ENCODE measurements around the gene ZNF853.
A peak's percentile ranks its signal among the peaks of the same experiment; 100 is the strongest.
"Not testable (repeated sequence)": the region's sequence is repeated elsewhere in the genome, so short reads cannot be mapped to it uniquely, and the experiment has no call there.

Gene ZNF853

DNA sequence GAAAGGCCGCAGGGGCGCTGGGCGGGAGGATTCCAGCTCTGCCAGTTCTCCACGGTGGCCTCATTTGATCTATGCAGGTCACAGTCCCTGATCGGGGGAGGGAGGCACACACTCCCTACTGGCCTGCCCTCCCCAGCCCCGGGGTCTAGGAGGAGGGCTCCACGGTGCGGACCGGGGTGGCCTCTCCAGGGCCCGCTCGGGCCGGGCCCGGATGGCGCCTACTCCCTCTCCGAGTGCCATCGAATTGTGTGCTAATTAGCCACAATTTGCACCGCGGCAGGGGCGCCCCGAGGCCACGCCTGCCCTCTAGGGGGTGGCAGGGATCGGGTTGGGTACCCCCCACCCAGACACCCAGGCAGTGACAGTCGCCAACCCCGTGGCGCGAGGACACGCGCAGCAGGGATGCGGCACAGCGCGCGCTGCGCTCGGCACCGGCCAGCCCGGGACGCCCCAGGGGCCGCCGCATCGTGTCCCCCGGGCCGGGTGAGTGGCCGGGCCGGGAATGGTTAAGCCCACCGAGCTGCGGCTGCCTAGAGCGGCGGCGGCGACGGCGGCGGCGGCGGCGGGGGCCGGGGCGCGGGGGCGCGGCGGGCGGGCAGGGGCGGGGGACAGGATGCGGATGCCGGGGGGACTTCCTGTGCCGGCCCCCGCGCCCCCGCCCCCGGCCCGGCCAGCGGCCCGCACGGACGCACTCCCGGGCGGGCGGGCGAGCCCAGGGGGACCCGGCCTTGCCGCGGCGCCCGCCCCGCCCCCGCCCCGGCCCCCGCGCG, at the start of gene ZNF853:
Gene ZNF853 (plus strand): TSS at position 658 of the 770 bp plus-strand sequence. CDS start 565 bp downstream, outside the sequence.
- no peak for DNase-seq (ENCODE audit: low spot score)

DNA sequence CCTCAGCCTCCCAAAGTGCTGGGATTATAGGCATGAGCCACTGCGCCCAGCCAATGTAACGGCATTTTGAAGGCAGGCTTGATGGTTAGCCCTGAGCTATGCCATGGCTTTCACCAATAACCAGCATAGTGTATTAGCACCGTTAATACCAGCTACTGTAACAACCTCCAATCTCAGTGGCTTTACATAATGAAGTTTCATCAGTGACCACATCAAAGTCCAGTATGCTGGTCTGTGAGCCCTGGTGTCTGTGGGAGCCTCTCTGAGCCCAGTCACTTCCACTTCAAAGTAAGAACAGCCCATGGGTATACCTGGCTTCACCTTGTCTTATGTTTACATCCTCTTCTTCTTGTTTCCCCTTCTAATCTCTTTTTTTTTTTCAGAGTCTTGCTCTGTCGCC, 49.8 kb upstream of the ZNF853 start:
- DNase-seq (ENCODE audit: low spot score), result no peak

DNA sequence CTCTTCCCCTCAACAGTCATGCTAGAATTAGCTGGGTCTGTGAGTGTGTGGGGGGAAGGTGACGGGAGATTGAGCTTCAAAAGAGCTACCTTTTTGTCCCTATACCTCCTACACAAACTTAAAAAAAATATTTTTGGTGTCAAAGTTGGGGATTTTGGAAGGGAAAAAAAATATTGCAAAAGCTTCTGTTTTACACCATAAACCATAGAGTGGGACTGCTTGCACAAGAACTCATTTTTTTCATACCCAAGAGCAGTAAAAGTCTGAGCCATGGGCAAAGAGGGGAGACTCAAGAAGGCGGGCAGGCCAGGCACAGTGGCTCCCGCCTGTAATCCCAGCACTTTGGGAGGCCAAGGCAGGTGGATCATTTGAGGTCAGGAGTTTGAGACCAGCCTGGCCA, 47.5 kb upstream of the ZNF853 start:
- no peak for DNase-seq (ENCODE audit: low spot score)

DNA sequence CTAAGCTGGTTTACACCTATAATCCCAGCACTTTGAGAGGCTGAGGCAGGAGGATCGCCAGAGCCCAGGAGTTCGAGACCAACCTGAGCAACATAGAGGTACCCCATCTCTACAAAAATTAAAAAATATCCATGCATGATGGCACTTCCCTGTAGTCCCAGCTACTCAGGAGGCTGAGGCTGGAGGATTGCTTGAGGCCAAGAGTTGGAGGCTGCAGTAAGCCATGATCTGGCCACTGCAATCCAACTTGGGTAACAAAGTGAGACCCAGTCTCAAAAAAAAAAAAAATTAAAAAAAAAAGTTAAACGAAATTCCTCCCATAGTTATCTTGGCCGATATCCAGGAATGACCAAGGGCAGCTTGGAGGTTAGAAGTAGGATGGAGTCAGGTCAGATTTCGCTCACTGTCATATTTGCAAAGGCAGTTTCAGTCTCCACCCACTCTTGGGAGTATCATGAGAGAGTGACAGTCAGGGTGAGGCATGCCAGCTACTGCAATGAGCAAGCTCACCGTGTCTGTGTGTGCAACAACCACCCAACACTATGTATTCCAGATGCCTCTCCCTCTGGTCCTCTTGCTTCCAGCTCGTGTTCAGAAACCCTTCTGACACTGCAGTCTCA, 44.1 kb upstream of the ZNF853 start:
- no peak for DNase-seq (ENCODE audit: low spot score)

DNA sequence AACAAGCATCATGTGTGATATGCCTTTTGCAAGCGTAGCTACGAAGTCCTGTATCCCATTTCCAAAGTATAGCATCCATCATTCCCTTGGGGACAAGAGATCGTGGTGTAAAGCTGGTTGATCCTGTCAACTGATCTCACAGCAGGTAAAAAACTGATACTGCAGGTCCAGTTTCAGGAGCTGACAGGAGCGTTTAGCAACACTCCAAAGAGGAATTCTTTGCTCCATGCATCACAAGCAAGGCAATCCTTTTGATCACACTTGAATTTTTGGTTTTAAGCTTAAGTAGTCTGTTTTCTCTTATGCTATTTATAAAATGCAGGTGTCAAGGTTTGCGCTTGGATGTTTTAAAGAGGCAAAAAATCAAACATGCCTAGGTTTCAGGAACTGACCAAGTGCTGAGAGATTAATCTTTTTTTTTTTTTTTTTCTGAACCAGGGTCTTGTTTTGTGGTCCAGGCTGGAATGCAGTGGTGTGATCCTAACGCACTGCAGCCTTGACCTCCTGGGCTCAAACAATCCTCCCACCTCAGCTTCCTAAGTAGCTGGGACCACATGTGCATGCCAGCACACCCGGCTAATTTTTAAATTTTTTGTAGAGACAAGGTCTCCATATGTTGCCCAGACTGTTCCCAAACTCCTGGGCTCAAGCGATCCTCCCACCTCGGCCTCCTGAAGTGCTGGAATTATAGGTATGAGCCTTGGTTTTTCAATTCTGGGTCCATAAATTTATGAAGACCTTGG, 40.0 kb upstream of the ZNF853 start:
- DNase-seq (ENCODE audit: low spot score), result no peak

DNA sequence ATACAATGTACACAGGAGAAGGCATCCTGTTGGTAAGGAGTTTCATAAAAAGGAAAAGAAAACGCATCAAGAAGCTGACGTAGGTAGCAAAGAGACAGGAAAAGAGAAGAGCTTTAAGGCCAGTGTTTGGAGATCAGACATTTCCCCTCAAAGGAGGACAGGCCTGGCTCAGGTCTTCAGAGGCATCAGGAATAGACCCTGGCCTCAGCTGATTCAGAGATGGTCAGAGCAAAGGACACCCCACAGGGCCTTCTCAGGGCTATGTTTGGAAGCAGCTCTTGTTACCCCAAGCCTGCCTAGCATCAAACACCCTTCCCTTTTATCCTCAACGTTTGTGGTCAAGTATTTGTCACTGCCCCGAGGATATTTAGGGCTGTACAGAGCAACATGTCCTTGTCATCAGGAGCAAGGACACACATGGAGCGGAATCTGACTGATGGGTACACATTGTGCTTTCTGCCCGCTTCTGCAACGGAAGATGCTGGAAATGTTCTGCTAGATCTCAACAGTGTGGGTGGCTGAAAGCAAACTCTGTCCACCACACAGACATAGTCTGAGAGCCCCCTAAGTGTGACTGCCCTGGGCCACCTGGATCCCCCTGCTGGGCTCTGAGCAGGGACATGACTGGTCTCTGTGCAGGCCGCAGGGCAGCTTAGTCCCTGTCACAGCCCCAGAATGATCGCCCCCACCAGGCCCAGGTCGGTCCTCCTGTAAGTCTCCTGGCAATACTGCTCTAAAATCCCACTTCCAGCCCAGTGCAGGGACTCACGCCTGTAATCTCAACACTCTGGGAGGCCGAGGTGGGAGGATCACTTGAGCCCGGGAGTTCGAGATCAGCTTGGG, 39.2 kb upstream of the ZNF853 start:
- no peak for DNase-seq (ENCODE audit: low spot score)

DNA sequence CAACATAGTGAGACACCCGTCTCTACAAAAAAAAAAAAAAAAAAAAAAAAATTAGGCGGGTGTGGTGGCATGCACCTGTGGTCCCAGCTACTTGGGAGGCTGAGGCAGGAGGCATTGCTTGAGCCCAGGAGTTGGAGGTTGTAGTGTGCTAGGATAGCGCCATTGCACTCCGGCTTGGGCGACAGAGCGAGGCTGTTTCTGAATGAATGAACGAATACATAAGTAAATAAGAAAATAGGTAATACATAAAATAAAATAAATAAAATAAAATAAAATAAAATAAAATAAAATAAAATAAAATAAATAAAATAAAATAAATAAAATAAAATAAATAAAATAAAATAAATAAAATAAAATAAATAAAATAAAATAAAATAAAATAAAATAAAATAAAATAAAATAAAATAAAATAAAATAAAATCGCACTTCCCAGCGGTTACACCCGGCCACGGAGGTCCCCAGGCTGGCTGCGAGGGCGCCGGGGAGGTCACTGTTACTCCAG, 38.5 kb upstream of the ZNF853 start:
- DNase-seq (ENCODE audit: low spot score), result not testable (repeated sequence)

DNA sequence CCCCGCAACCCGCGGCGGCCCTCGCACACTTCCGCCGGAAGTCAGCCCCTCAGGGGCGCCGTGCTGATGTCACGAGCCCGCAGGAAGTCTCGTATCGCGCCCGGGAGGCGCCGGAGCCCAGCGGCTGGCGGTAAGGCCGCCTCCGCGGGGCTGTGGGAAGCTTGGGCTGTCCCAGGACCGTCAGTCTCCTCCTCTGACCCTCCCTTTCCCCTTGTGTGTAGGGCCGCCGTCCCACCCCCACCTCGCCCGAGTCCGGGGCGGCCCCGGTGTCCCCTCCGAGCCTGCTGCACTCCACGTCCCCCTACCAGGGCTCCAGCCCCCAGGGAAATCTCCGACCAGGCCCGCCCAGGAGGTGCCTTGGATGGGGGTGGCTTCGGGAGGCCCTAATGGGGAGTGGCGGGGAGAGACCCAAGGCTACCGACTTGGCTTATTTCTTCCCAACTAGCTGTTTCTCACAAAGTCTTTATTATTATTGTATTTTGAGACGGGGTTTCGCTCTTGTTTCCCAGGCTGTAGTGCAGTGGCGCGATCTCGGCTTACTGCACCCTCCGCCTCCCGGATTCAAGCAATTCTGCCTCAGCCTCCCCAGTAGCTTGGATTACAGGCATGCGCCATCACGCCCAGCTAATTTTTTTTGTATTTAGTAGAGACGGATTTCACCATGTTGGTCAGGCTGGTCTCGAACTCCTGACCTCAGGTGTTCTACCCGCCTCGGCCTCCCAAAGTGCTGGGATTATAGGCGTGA, 37.9 kb upstream of the ZNF853 start, which contains the start of gene ZDHHC4:
Gene ZDHHC4 (plus strand): TSS at position 86 of the 745 bp plus-strand sequence. CDS start 3,108 bp downstream, outside the sequence.
- peak; percentile 95 for DNase-seq (ENCODE audit: low spot score)

DNA sequence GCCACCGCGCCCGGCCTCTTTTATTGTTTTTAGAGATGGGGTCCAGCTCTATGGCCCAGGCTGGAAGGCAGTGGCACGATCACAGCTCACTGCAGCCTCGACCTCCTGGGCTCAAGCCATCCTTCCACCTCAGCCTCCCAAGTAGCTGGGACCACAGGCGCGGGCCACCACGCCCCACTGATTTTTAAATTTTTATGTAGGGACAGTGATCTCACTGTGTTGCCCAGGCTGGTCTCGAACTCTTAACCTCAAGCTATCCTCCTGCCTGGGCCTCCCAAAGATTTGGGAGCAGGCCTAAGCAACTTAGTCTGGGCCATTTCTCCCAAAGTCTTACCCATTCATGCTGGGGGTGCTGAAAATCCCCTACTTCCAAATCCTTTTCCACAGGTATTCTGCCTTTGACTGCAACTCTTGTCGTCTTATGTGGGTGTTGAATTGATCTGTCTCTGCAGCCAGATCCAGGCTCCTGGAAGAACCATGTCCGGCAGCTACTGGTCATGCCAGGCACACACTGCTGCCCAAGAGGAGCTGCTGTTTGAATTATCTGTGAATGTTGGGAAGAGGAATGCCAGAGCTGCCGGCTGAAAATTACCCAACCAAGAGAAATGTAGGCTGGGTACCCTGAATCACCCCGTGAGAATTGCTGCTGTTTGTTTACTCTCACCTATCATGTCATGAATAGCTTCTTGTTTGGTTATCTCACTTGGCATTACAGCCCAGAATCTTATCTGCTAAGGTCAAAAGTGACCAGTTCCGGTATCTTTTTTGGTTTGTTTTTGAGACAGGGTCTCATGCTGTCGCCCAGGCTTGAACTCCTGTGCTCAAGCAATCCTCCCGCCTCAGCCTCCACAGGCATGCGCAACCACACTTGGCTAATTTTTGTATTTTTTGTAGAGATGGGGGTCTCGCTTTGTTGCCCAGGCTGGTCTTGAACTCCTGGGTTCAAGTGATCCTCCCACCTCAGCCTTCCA, 37.0 kb upstream of the ZNF853 start:
- no peak for DNase-seq (ENCODE audit: low spot score)

DNA sequence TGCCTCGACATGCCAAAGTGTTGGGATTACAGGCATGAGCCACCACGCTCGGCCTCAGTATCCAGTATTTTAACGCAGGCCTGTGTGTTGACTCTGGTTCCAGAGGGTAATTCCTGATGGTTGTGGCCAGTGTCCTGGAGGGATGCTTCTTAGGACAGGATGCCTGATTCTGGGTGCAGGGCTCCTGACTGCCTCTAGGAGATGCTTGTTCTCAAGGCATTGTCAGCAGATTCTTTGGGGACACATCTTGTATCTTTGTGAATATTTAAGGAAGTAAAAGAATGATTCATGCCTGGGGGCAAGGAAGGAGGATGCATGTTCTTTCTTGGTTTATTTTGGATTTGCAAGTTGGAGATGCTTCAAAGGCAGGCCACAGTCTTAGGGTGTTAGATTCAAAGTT, 36.0 kb upstream of the ZNF853 start:
- no peak for DNase-seq (ENCODE audit: low spot score)

DNA sequence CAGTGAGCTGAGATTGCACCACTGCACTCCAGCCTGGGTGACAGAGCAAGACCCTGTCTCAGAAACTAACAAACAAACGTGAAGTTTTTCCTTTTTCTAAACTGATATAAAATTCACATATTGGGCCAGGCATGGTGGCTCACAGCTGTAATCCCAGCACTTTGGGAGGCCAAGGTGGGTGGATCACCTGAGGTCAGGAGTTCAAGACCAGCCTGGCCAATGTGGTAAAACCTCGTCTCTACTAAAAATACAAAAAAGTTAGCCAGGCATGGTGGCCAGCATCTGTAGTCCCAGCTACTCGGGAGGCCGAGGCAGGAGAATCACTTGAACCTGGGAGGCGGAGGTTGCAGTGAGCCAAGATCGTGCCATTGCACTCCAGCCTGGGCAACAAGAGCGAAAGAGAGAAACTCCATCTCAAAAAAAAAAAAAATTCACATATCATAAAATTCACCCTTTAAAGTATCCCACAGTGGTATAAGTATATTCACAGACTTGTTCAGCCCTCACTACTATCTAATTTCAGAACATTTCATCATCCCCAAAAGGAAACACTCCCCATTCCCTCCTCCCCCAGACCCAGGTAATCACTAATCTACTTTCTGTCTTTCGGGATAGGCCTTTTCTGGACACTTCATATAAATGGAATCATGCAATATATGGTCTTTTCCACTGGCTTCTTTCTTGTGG, 29.5 kb upstream of the ZNF853 start:
- DNase-seq (ENCODE audit: low spot score), result not testable (repeated sequence)

DNA sequence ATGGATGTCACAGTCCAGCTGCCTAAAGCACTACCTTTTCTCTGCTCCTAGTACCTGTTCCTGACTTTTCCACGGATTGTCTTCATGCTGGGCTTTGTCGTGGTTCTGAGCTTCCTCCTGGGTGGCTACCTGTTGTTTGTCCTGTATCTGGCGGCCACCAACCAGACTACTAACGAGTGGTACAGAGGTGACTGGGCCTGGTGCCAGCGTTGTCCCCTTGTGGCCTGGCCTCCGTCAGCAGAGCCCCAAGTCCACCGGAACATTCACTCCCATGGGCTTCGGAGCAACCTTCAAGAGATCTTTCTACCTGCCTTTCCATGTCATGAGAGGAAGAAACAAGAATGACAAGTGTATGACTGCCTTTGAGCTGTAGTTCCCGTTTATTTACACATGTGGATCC, 26.8 kb upstream of the ZNF853 start:
- no peak for DNase-seq (ENCODE audit: low spot score)

DNA sequence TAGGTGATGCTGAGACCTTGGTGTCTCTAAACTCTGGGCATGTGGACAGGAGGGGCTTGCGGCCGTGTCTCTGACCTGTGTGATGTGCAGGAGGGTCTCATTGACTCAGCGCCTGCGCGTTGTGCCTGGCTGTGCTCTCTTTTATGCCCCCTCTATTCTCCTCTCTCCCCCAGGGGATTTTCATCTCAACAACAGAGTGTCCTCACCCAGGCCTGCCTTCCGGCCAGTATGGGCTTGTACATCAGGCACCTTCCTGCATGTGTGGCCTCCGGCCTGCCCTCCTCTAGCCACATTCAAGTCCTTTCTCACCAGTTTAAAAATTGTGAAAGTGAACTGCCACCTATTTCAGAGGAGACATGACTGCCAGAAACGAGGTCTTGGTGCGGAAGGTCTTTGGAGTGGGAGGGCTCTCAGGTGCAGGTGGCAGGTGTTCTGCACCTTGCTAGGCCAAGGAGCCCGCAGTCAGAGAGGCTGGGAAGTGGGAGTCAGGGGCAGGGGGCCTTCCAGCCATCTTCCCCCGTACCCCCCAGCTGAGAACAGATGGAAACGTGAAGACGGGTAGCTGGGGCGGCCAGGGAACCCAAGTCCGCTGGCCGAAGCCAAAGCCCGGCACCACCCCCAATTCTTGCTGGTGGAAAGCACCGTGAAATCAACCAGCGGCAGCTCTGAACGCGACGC, 26.1 kb upstream of the ZNF853 start:
- no peak for DNase-seq (ENCODE audit: low spot score)

DNA sequence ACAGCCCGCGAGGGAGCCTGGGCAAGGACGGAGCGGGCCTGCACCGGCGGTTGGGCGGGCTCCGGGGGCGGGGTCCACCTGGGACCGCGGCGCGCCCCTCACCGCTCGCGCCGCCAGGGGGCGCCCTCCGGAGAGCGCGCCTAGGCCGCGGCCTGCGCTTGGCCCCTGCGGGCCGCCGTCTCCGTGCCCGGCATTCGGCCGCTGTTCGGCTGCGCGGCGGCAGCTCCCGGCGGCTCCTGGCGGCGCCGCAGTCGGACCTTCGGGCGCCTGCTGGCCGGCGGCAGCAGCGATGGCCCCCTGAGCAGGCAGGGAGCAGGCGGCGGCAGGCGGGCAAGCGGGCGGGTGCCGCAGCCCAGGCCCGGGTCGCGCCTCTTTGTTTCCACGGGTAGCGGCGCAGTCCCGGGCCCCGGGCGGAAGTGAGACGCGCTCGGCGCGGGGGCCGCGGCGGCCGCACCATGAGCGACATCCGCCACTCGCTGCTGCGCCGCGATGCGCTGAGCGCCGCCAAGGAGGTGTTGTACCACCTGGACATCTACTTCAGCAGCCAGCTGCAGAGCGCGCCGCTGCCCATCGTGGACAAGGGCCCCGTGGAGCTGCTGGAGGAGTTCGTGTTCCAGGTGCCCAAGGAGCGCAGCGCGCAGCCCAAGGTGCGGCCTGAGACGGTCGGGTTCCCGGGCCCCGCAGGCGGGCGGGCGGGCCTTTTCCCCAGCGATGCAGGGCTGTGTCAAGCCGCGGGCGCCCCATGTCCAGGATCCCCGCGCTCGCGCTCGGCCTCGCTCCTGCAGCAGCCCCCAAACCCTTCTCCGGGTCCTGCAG, 25.4 kb upstream of the ZNF853 start, which contains the start of gene INTS15:
Gene INTS15 (plus strand): TSS at position 193 of the 816 bp plus-strand sequence. CDS start 263 bp downstream, at position 456.
- peak; percentile 81 for DNase-seq (ENCODE audit: low spot score)

DNA sequence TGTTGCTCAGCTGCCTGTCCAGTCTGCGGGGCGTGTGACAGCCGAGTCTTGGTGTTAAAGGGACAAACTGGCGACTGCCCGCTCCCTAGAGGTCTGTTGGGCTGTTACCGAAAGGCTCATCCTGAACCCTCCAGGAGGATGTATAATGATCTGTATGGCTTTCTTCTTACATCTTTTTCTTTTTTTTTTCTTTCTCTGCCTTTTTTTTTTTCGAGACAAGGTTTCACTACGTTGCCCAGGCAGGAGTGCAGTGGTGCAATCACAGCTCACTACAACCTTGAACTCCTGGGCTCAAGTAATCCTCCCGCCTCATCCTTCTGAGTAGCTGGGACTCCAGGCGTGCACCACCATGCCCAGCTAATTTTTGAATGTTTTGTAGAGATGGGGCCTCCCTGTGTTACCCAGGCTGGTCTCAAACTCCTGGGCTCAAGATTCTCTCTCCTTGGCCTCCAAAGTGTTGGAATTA, 24.7 kb upstream of the ZNF853 start:
- DNase-seq (ENCODE audit: low spot score), result peak; percentile 42

DNA sequence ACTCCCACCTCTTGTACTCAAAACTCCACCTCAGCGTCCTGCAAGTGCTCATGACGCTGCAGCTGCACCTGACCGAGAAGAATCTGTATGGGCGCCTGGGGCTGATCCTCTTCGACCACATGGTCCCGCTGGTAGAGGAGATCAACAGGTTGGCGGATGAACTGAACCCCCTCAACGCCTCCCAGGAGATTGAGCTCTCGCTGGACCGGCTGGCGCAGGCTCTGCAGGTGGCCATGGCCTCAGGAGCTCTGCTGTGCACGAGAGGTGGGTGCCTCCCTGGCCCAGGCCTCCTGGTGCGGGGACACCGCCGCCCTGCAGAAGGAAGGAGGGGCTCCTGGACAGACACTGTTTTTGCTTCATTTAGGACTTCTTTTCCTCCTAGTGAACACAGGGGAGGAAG, 15.3 kb upstream of the ZNF853 start:
- DNase-seq (ENCODE audit: low spot score), result no peak

DNA sequence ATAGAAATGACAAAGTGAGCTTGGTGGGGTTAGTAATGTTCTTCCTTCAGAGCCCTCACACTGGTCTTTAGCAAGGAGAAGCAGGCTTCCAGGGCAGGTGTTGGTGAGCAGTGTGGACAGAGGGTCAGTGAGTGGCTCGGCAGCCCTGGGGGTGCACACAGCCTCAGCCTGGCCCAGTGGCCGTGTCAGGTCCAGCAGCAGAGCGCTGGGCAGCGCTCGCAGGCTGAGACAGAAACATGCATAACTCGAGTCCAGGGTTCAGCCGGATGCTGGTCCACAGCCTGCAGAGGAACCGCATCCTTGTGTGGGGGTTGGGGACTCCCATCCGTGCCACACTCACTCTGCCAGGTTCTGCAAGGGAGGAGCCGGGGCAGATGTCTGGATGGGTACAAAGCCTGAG, 11.0 kb upstream of the ZNF853 start:
- DNase-seq (ENCODE audit: low spot score), result no peak

Data from COLO829 (cell line).